Right lung (tissue), 5 donors: ENCODE measurements around the gene SPDYC. TPM values are rescaled to one million over a fixed set of nuclear protein-coding genes. Genes with fewer than 3 reads are reported as not detected.

Experiments
- DNase-seq, 2 donors: peaks; one replicate each; pipeline ENCODE4 v3.0.0-alpha.2; 2013
- polyA plus RNA-seq, 5 donors: library from polyadenylated mRNA; unstranded; fragments of 120-200 nt; gene quantifications; one replicate each; pipeline versions ENCODE4 v1.2.1 to v1.2.3, GENCODE V29; 2013; ENCODE audit warnings: inconsistent platforms in 1 of 5, low replicate concordance in 1 of 5; ENCODE audit not compliant: insufficient read length in 5 of 5, insufficient read depth in 1 of 5

The SPDYC gene
- polyA plus RNA-seq, 5 donors = 0.10 TPM; not detected in 4

DNA sequence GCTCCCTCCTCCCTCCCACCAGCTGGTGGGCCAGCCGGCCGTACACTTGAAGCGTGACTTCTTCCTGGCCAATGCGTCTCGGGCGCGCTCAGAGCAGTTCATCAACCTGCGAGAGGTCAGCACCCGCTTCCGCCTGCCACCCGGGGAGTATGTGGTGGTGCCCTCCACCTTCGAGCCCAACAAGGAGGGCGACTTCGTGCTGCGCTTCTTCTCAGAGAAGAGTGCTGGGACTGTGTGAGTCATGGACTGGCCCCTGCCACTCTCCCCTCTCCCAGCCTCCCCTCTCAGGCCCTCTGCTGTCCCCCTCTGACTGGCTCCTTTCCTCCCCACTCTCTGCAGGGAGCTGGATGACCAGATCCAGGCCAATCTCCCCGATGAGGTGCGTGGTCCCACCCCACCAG lies 36.4 kb downstream of the SPDYC start:
- DNase-seq = no peak

DNA sequence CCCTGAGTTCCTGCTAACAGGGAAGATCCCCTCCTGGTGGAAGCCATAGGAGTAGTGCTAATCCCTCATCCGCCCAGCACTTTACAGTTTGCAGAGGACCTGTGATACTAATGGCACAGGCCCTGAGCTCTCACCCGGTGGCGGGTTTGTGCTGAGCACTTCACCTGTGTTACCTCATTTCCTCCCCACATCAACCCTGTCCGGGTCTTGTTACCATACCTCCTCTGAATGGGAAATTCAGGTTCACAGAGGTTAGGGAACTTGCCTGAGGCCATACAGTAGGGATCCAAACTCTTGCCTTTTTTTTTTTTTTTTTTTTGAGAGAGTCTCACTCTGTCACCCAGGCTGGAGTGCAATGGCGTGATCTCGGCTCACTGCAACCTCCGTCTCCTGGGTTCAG lies 36.9 kb downstream of the SPDYC start:
- no peak for DNase-seq

DNA sequence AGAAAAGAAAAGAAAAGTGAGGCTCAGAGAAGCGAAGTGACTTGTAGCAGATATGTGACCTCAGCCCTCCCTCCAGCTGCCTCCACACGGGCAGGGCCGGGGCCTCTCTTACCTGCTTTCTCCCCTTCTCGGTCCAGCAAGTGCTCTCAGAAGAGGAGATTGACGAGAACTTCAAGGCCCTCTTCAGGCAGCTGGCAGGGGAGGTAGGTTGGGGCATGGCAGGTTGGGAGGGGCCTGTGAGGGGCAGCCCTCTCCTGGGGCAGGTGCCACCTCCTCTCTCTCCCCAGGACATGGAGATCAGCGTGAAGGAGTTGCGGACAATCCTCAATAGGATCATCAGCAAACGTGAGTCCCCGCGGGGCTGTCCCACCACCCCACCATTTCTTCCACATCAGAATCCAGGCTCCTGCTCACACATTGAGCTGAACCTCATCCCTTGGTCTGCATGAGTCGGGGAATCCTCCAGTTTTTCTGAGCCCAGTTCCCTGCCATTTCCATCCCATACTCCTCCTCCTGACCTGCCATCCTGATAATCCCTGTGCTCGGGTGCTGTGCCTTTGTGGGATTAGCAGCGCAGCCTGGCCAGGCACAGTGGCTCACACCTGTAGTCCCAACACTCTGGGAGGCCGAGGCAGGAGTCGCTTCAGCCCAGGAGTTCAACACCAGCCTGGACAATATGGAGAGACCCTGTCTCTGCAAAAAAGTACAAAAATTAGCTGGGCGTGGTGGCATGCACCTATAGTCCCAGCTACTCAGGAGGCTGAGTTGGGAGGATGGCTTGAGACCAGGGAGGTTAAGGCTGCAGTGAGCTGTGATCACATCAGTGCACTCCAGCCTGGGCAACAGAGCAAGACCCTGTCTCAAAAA lies 38.1 kb downstream of the SPDYC start:
- DNase-seq = no peak

DNA sequence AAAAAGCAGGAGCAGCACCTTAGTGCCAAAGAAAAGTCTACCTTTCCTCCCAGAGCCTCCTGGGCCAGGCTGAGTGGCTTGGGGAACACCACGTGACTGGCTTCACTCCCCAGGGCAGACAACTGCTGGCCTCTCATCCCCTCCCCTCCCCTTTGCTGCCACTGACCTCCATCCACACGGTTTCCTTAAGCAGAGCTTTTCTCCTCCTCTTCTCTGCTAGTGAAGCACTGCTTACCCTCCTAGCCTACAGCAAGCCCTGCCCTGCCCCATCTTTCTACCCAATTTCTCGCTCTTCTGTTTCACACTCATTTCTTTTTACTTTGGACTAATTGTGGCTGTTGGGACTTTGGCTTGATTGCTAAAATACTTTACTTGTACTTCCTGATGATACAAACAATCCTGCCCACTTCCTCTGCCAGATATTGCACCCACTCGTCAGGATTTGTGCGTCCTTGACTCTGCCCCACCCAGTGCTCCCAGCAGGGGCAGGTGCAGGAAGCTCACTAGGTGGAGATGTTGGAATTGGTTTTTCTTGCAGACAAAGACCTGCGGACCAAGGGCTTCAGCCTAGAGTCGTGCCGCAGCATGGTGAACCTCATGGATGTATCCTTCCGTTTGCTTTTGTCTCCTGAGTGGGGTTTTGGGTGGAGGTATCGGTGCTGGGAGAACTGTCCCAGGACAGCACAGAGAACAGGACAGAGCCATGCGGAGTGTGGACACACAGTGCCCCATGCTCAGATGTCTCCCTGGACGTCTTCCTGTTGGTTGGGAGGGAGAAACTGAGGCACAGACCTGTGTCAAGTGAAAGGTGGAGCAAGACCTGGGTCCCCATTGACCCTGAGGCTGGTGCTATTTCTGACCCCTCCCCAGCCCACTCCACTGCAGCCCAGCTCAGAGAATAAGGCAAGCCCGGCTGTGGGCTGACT lies 39.0 kb downstream of the SPDYC start:
- no peak for DNase-seq

DNA sequence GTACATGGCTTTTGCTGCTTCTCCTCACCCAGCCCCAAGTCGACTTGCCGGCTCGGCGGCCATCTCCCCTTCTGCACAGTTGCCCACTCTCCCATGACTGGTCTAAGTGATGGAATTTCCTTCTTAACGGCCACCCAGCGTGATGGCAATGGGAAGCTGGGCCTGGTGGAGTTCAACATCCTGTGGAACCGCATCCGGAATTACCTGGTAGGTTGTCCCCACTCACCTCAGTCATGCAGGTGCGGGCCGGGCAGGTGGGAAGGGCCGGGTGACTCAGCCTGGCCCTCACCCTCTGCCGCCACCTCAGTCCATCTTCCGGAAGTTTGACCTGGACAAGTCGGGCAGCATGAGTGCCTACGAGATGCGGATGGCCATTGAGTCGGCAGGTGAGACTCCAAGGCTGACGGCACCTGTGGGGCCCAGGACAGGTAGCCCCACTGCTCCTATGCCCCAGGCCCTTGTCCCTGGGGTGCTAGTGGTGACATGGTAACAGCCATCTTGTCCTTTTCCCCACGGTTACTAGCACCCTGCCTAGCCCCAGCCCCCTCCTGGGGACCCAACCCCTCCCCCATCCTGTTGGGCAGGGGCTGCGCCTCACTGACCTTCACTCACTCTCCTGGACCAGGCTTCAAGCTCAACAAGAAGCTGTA lies 39.8 kb downstream of the SPDYC start:
- DNase-seq = no peak

DNA sequence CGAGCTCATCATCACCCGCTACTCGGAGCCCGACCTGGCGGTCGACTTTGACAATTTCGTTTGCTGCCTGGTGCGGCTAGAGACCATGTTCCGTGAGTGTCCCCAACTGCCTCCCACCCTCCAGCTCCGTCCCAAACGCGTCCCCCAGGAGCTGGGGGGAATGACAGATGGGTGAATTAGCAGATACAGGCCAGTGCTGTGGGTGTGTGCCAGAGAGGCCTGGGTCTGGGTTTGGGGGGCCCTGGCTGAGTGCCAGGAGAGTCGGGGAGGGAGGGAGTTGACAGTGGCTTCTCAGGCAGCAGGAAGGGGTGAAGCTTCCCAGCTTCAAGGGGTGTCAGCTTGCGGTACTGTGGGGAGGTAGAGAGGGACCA lies 40.3 kb downstream of the SPDYC start:
- no peak for DNase-seq

DNA sequence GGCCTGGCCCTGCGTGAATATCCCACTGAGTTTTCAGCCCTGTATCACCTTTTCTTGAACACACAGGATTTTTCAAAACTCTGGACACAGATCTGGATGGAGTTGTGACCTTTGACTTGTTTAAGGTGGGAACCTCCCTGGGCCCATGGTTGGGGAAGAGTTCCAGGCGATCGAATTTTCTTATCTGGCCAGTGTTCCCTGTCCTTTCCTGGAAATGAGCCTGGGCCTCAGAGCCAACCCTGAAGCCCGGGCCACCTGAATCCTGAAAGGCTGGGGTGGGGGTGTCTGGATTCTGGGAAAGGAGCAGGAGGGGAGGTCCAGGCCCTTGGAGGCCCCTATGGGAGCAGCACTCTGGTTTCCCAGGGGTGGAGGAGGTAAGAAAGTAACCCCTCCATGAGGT lies 40.7 kb downstream of the SPDYC start:
- DNase-seq = no peak

DNA sequence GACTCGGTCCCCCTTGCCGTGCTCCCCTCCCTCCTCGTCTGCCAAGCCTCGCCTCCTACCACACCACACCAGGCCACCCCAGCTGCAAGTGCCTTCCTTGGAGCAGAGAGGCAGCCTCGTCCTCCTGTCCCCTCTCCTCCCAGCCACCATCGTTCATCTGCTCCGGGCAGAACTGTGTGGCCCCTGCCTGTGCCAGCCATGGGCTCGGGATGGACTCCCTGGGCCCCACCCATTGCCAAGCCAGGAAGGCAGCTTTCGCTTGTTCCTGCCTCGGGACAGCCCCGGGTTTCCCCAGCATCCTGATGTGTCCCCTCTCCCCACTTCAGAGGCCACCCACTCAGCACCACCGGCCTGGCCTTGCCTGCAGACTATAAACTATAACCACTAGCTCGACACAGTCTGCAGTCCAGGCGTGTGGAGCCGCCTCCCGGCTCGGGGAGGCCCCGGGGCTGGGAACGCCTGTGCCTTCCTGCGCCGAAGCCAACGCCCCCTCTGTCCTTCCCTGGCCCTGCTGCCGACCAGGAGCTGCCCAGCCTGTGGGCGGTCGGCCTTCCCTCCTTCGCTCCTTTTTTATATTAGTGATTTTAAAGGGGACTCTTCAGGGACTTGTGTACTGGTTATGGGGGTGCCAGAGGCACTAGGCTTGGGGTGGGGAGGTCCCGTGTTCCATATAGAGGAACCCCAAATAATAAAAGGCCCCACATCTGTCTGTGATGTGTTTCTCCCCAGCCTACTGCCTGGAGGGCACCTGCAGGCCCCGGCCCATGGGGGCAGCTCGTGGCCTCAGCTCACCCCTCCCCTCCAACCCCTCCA lies 41.5 kb downstream of the SPDYC start:
- no peak for DNase-seq

DNA sequence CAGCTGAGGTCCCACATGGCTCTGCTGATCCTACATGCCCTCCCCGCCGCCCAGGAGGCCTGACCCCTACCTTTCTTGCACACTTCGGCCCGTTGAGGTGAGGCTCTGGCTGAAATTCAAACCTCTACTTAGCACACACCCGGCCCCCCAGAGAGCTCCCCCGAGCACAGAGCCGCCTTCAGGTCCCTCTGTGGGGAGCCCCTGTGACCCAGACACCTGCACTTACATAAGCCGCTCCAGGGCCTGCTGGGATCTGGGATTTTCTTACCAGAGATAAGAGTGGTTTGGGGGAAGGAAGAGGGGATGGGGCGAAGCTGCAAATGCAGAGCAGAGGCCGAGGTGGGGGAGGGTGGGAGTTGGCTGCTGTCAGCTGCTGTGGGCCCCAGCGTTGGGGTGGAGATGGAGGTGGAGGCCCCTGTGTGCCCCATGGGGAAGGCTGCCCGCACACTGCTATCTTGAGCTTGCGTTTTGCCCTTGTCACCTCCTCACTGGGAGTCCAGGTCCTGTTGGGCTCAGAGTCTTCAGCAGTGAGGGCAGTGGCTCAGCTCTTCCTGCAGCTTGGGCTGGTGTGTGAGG lies 42.3 kb downstream of the SPDYC start:
- DNase-seq = no peak

DNA sequence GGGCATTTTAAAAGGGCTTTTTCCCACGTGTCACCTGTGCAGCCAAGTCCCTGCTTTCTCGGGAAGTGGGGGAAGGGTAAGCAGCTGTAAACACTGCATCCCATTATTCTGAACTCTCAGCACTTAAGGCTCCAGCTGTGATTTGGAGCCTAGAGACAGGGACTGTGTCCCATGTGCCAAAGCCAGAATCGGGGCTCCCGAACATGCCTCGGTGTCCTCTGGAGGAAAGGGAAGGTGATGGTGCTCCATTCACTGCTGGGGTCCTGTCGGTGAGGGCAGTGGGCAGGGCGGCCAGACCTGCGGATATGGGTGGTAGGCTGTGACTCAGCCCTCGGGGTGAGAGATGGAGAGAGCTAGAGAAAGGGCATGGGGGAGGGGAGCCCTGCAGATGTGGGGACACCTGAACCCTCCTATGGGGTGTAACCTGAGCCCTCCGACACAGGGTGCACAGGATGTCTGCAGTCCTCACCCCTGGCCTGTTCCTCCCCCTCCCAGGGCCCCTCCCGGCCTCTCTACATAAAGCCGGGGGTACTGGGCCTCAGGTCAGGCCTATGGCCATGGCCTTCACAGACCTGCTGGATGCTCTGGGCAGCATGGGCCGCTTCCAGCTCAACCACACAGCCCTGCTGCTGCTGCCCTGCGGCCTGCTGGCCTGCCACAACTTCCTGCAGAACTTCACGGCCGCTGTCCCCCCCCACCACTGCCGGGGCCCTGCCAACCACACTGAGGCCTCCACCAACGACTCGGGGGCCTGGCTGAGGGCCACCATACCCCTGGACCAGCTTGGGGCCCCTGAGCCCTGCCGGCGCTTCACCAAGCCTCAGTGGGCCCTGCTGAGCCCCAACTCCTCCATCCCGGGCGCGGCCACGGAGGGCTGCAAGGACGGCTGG lies 43.5 kb downstream of the SPDYC start:
- DNase-seq = no peak

DNA sequence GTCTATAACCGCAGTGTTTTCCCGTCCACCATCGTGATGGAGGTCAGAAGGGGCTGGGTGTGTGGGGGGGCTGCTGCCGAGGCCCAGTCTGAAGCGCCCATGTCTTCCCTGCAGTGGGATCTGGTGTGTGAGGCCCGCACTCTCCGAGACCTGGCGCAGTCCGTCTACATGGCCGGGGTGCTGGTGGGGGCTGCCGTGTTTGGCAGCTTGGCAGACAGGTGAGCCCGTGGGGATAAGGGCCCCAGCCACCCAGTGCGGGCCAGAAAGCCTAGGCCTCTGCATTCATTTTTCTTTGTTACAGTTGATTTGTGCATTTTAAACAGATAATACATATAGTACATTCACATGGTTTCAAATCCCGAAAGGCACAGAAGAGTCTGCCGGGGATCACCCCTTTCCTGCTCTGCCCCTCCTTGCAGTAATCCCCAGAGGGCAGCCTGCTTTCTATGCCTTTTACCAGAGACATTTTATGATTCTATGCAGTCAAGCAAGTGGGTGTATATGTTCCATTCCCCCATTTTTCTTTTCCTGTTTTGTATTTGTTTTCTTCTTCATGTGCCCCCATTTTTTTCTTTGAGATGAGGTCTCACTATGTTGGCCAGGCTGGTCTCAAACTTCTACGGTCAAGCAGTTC lies 44.3 kb downstream of the SPDYC start:
- no peak for DNase-seq

DNA sequence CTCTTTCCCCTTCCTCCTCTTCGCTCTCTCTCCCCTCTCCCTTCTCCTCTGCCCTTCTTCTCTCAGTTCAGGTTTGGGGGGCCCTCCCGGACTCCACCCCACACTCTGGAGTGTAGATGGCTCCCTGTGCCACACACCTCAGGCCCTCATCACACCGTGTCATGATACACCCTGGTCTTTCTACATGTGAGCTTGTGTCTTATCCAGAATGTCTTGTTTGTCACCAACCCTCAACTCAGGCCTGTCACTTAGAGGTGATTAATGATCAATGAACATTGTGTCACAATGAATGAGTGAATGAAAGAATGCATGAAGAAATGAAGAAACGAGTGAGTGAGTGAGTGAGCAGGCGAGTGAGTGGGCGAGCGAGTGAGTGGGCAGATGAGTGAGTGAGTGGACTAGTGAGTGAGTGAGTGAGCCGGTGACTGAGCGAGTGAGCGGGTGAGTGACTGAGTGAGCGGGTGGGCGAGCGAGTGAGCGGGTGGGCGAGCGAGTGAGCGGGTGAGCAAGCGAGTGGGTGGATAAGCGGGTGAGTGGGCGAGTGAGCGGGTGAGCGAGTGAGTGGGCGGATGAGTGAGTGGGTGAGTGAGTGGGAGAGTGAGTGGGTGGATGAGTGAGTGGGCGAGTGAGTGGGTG lies 45.5 kb downstream of the SPDYC start:
- no peak for DNase-seq

DNA sequence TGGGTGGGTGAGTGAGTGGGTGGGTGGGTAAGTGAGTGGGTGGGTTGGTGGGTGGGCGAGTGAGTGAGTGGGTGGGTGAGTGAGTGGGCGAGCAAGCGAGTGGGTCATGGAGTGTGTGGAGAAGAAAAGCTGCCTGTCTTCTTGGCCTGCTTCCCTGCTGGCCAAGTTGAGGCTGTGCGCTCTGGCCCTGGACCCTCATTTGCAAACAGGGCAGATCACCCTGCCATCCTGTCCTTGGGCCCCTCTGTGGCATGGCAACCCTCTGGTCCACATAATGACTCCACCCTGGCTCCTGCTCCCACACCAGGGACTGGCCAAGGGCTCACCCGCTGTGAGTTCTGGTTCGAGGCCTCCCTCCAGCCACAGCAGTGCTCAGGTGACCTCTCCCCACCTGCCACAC lies 46.8 kb downstream of the SPDYC start:
- no peak for DNase-seq

DNA sequence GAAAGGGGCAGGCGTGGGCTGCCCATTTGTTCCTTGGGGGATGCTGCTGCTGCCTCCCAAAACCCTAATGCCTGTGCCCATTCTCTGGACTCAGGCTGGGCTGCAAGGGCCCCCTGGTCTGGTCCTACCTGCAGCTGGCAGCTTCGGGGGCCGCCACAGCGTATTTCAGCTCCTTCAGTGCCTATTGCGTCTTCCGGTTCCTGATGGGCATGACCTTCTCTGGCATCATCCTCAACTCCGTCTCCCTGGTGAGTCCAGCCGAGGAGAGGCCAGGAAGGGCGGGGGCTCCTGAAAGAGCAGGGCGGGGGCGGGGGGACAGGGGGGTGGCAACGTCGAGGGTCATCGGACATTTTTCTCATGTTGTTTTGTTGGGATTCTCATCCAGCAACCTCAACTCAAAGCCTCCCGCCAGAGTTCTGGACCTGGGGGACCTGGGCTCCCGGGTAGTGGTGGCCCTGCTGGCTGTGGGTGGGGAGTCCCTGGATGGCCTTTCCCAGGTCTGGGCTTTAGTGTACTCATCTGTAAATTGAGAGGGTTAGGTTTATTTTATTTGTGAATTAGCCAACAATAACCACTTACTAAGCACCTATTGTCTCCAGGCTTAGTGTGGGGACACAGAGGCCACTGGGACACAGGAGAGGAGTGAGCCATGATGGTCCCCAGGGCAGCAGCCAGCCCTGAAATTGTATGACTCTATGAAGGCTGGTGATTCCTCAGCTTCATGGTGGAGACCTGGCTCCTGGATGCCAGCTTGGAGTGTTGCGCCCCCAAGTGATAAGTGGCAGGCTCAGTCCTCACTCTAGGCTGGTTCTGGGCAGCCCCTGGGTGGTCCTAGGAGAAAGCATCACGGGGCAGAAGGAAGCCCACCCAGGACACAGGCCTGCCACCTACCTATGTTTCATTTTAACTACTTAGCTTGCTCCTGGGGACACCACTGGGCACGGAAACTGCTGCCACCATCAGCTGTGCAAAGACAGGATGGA lies 47.7 kb downstream of the SPDYC start:
- no peak for DNase-seq

DNA sequence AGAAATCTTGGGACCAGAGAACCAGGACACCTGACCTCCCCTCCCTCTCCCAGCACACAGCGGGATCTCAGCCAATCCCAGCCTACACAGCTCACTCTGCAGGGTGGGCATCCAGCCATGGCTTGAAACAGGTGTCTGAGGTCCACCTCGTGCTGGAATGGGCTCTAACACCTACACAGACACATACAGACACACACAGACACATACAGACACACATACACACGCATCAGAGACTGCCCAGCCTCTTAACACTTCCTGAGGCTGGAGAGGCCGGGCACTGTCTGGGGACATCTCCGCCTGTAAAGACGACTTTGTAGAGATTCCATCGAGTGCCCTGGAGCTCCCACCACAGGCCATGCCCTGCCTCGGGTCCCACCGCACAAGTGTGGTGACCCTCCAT lies 48.4 kb downstream of the SPDYC start:
- no peak for DNase-seq

DNA sequence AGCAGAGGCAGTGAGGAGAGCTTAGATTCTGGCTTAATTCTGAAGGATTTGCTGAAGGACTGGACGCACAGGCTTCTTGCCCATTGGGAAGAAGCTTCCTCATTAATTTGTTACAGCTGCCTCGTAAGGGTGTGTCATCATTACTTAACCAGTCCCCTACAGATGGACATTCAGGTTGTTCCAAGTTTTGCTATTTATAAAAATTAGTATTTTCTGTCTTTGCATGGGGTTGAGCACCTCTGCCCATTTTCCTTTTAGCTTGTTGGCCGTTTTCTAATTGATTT lies 49.8 kb downstream of the SPDYC start:
- DNase-seq = no peak

DNA sequence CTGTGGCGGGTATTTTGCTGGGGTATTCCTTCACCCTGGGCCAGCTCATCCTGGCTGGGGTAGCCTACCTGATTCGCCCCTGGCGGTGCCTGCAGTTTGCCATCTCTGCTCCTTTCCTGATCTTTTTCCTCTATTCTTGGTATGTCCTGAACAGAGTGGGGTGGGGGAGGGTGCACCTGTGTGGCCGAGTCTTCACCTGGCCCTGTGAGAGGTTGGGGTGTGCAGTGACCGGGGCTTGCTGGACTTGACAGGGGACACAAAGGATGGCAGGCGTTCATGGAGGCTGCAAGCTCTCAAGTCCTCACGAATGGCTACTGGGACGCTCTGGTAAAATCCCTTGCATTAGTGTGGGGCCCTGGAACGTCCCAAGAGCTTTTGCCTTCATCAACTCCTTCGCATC lies 51.0 kb downstream of the SPDYC start:
- DNase-seq = no peak
